Measurements from ENCODE around the gene B3GNT5.

Gene B3GNT5

GRCh38 chr3:183266454-183266853 is 13.4 kb downstream of the B3GNT5 start:
- no peak overlapping the region for H3K27ac ChIP-seq
- TF ChIP-seq ZFX (IDR thresholded peaks at IDR 0.05; ENCODE audit: borderline replicate concordance), result no peak
- no peak for TF ChIP-seq CTCF (IDR thresholded peaks at IDR 0.05)

- TF ChIP-seq CTCF (IDR thresholded peaks at IDR 0.05), result no peak
- TF ChIP-seq ZFX (IDR thresholded peaks at IDR 0.05; ENCODE audit: borderline replicate concordance), result no peak
- no peak overlapping the region for H3K27ac ChIP-seq
Observed at GRCh38 chr3:183267140-183267539, 14.1 kb downstream of the B3GNT5 start.

GRCh38 chr3:183268366-183268765 is 15.3 kb downstream of the B3GNT5 start:
- TF ChIP-seq CTCF (IDR thresholded peaks at IDR 0.05) (no peak), ZFX (IDR thresholded peaks at IDR 0.05; ENCODE audit: borderline replicate concordance) (no peak)
- no peak overlapping the region for H3K27ac ChIP-seq

GRCh38 chr3:183269345-183269744 is 16.3 kb downstream of the B3GNT5 start:
- TF ChIP-seq ZFX (IDR thresholded peaks at IDR 0.05; ENCODE audit: borderline replicate concordance) (no peak), CTCF (IDR thresholded peaks at IDR 0.05) (no peak)
- H3K27ac ChIP-seq, result no peak overlapping the region

GRCh38 chr3:183270344-183270743 is 17.3 kb downstream of the B3GNT5 start:
- H3K27ac ChIP-seq, result no peak overlapping the region
- TF ChIP-seq ZFX (IDR thresholded peaks at IDR 0.05; ENCODE audit: borderline replicate concordance), result no peak
- no peak for TF ChIP-seq CTCF (IDR thresholded peaks at IDR 0.05)

- H3K27ac ChIP-seq, result no peak overlapping the region
- TF ChIP-seq CTCF (IDR thresholded peaks at IDR 0.05) (no peak), ZFX (IDR thresholded peaks at IDR 0.05; ENCODE audit: borderline replicate concordance) (no peak)
Observed at GRCh38 chr3:183272142-183272541, 19.1 kb downstream of the B3GNT5 start.

- H3K27ac ChIP-seq, result no peak overlapping the region
- no peak for TF ChIP-seq ZFX (IDR thresholded peaks at IDR 0.05; ENCODE audit: borderline replicate concordance)
- no peak for TF ChIP-seq CTCF (IDR thresholded peaks at IDR 0.05)
Observed at GRCh38 chr3:183272791-183273190, 19.7 kb downstream of the B3GNT5 start.

All from 22Rv1 (cell line).